ENCODE data around the gene ING2. TPM values are rescaled to one million over a fixed set of nuclear protein-coding genes. Genes with fewer than 3 reads are reported as not detected.
"Not testable (repeated sequence)": the region's sequence is repeated elsewhere in the genome, so short reads cannot be mapped to it uniquely, and the experiment has no call there.

ING2 gene
- total RNA-seq, 1 experiment from 2014 or later: 43.6 TPM

- in situ Hi-C loops (cut with HindIII; ENCODE audit: low sequenced_read_pairs): no loop called here
Observed at GRCh38 chr4:183541010-183541751, 36.3 kb downstream of the ING2 start.

DNA sequence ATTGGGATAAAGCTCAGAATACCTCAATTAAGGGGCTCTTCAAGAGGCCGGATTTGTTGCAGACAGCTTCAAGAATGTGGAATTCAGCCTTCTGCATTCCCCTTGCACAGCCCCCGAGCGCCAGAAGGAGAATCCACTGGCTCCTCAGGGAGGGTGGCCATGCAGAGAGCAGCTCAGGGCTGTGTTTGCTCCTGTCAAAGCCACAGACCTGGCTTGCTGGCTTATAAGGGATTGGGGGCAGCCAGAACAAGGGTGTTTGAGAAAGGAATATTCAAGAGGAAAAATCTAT lies 36.8 kb downstream of the ING2 start:
- DNase-seq (ENCODE audit: low spot score): no peak
- in situ Hi-C loops (cut with HindIII; ENCODE audit: low sequenced_read_pairs): no loop called here

More at GRCh38 chr4:183541010-183541751, 36.3 kb downstream of the ING2 start:
- DNase-seq (ENCODE audit: low spot score): no peak

DNA sequence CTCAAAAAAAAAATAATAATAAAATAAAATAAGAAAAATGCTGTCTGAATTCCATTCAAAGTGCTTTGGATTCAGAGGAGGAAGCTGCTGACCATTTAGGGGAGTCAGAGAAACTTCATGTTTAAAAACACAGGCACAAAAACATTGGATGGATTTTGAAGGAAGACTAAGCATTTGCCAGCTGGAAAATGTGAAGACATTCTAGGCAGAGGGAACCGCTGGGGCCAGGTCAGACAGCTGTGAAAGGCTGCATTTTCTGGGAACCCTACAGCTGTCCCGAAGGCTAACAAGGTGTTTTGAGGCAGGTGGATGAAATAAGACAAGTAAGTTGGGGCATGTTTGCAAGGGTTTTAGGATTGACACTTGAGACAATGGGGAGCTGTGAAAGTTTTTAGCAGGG lies 38.6 kb downstream of the ING2 start:
- in situ Hi-C loops (cut with HindIII; ENCODE audit: low sequenced_read_pairs): no loop called here
- no peak for DNase-seq (ENCODE audit: low spot score)

- no peak for DNase-seq (ENCODE audit: low spot score)
- in situ Hi-C loops (cut with HindIII; ENCODE audit: low sequenced_read_pairs): no loop called here
Observed at GRCh38 chr4:183544109-183544508, 39.3 kb downstream of the ING2 start.

DNA sequence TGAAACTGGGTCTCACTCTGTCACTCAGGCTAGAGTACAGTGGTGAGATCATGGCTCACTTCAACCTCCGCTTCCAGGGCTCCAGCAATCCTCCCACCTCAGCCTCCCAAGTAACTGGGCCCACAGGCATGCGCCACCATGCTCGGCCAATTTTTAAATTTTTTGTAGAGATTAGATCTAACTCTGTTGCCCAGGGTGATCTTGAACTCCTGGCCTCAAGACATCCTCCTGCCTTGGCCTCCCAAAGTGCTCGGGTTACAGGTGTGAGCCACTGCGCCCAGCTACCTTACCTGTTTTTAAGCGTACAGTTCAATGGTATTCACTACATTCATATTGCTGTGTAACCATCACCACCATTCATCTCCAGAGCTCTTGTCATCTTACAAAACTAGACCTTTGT lies 41.5 kb downstream of the ING2 start:
- in situ Hi-C loops (cut with HindIII; ENCODE audit: low sequenced_read_pairs): no loop called here
- DNase-seq (ENCODE audit: low spot score): no peak

GRCh38 chr4:183548306-183548705 lies 43.4 kb downstream of the ING2 start:
- in situ Hi-C loops (cut with HindIII; ENCODE audit: low sequenced_read_pairs): no loop called here
- no peak for DNase-seq (ENCODE audit: low spot score)

GRCh38 chr4:183550345-183551093 lies 45.7 kb downstream of the ING2 start:
- DNase-seq (ENCODE audit: low spot score): no peak
- in situ Hi-C loops (cut with HindIII; ENCODE audit: low sequenced_read_pairs): no loop called here

GRCh38 chr4:183552274-183553146 lies 47.7 kb downstream of the ING2 start:
- DNase-seq (ENCODE audit: low spot score): no peak
- in situ Hi-C loops (cut with HindIII; ENCODE audit: low sequenced_read_pairs): no loop called here

DNA sequence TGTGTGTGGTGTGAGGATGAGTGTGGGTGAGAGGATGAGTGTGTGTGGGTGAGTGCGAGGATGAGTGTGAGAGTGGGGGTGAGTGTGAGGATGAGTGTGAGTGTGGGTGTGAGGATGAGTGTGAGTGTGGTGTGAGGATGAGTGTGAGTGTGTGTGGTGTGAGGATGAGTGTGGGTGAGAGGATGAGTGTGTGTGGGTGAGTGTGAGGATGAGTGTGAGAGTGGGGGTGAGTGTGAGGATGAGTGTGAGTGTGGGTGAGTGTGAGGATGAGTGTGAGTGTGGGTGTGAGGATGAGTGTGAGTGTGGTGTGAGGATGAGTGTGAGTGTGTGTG lies 48.3 kb downstream of the ING2 start:
- DNase-seq (ENCODE audit: low spot score); in situ Hi-C loops (cut with HindIII; ENCODE audit: low sequenced_read_pairs): not testable (repeated sequence)

- in situ Hi-C loops (cut with HindIII; ENCODE audit: low sequenced_read_pairs): no loop called here
- DNase-seq (ENCODE audit: low spot score): no peak
Observed at GRCh38 chr4:183553601-183554345, 48.9 kb downstream of the ING2 start.

- DNase-seq (ENCODE audit: low spot score): no peak
- in situ Hi-C loops (cut with HindIII; ENCODE audit: low sequenced_read_pairs): no loop called here
Observed at GRCh38 chr4:183554346-183554686, 49.5 kb downstream of the ING2 start.

GRCh38 chr4:183554878-183555585 lies 50.2 kb downstream of the ING2 start:
- in situ Hi-C loops (cut with HindIII; ENCODE audit: low sequenced_read_pairs): no loop called here

GRCh38 chr4:183556947-183557346 lies 52.1 kb downstream of the ING2 start:
- in situ Hi-C loops (cut with HindIII; ENCODE audit: low sequenced_read_pairs): no loop called here
- no peak for DNase-seq (ENCODE audit: low spot score)

More at GRCh38 chr4:183554878-183555585, 50.2 kb downstream of the ING2 start:
- DNase-seq (ENCODE audit: low spot score): no peak

DNA sequence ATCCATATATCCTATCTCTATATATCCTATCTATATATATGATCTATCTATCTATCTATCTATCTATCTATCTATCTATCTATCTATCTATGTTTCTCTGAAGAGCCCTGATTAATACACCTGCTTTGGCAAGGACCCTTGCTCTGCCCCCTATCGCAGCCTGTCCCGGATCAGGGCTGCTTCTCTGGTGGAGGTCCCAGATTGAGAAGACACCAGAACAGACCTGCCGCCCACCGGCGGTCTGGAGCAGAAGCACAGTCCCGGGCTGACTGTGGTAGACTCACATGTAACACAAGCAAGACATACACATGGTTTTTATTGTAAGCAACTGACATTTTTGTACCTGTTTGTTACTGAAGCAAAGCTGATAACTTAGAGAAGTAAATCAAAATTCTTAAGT lies 52.8 kb downstream of the ING2 start:
- no peak for DNase-seq (ENCODE audit: low spot score)
- in situ Hi-C loops (cut with HindIII; ENCODE audit: low sequenced_read_pairs): no loop called here

- no peak for DNase-seq (ENCODE audit: low spot score)
- in situ Hi-C loops (cut with HindIII; ENCODE audit: low sequenced_read_pairs): no loop called here
Observed at GRCh38 chr4:183558873-183559272, 54.0 kb downstream of the ING2 start.

GRCh38 chr4:183561905-183562304 lies 57.0 kb downstream of the ING2 start:
- DNase-seq (ENCODE audit: low spot score): no peak
- in situ Hi-C loops (cut with HindIII; ENCODE audit: low sequenced_read_pairs): no loop called here
